Liver (tissue), 3 donors: ENCODE measurements around the gene TFB1M.

Experiments used
- GABPA ChIP-seq, 2 donors: IDR thresholded peaks in 1 of 2; conservative IDR thresholded peaks in 1 of 2; 2 replicates each; pipeline ENCODE4 v1.6.1; 2016; ENCODE audit warnings: antibody characterized with exemption in 2 of 2, mild to moderate bottlenecking in 1 of 2, moderate library complexity in 1 of 2
- TF ChIP-seq, protein P1 (sequence below): fragments of 150-350 bp; IDR thresholded peaks from 2 replicates; pipeline ENCODE4 v1.5.1; 2017; ENCODE audit warnings: improper control_type of control experiment, low read depth, low read length; ENCODE audit not compliant: missing input control
- donor health status: healthy.
- donor health status: healthy.

DNA sequence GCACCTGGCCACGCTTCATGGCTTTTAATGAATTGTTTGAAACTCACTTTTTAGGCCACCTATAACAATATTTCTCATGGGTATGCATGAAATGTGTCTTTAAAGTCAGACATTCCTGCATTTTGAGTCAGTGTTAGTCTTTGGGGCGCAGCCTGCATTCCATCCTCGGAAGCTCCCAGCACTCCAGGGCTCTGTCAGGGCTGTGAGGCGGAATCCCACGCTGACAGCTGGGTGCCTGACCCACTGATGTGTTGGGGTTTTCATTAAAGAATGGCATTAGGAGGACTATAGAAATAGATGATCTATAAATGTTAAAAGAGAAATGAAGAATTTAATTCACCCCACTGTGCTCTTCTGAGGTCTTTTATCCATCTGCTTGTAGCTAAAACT is 66.7 kb downstream of the TFB1M start:
- TF ChIP-seq, protein P1, sequence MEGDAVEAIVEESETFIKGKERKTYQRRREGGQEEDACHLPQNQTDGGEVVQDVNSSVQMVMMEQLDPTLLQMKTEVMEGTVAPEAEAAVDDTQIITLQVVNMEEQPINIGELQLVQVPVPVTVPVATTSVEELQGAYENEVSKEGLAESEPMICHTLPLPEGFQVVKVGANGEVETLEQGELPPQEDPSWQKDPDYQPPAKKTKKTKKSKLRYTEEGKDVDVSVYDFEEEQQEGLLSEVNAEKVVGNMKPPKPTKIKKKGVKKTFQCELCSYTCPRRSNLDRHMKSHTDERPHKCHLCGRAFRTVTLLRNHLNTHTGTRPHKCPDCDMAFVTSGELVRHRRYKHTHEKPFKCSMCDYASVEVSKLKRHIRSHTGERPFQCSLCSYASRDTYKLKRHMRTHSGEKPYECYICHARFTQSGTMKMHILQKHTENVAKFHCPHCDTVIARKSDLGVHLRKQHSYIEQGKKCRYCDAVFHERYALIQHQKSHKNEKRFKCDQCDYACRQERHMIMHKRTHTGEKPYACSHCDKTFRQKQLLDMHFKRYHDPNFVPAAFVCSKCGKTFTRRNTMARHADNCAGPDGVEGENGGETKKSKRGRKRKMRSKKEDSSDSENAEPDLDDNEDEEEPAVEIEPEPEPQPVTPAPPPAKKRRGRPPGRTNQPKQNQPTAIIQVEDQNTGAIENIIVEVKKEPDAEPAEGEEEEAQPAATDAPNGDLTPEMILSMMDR: no peak
- TF ChIP-seq GABPA (IDR thresholded peaks at IDR 0.05 in 1 of 2, conservative IDR thresholded peaks at IDR 0.05 in 1 of 2): no peak
